WERI-Rb-1 (cell line): ENCODE measurements around the gene PCDHB14.
"Not testable (repeated sequence)": the region's sequence is repeated elsewhere in the genome, so short reads cannot be mapped to it uniquely, and the experiment has no call there.

Experiments
- DNase-seq: peaks from one replicate; pipeline ENCODE4 v3.0.0-alpha.2; 2020
- H3K27ac ChIP-seq: fragments of 250-450 bp; sonication (Bioruptor Pico); 2 replicates; pipeline ENCODE4 v1.5.1; 2020; ENCODE audit warnings: mild to moderate bottlenecking, moderate library complexity
- H3K27me3 ChIP-seq: fragments of 250-450 bp; sonication (Bioruptor Pico); 2 replicates; pipeline ENCODE4 v1.5.1; 2021; ENCODE audit warnings: mild to moderate bottlenecking, low read depth, moderate library complexity; ENCODE audit not compliant: insufficient read depth, severe bottlenecking
- H3K36me3 ChIP-seq: fragments of 250-450 bp; sonication (Bioruptor Pico); 2 replicates; pipeline ENCODE4 v1.5.1; 2020; ENCODE audit warnings: mild to moderate bottlenecking, moderate library complexity
- H3K4me3 ChIP-seq: 2 replicates; pipeline ENCODE4 v1.5.1; 2011; ENCODE audit warnings: low read depth, mild to moderate bottlenecking, control low read depth, low read length
- H3K9me3 ChIP-seq: fragments of 250-450 bp; sonication (Bioruptor Pico); 2 replicates; pipeline ENCODE4 v1.5.1; 2021; ENCODE audit warnings: mild to moderate bottlenecking, moderate library complexity; ENCODE audit not compliant: severe bottlenecking
- CTCF ChIP-seq: IDR thresholded peaks from 2 replicates; pipeline ENCODE4 v1.5.1; 2011; ENCODE audit warnings: low read depth, mild to moderate bottlenecking, control low read depth, inconsistent platforms, low read length

The PCDHB14 gene

GRCh38 chr5:141224844-141225243, 1.7 kb downstream of the PCDHB14 start:
- not testable (repeated sequence) for H3K4me3 ChIP-seq, H3K27ac ChIP-seq, H3K27me3 ChIP-seq, H3K9me3 ChIP-seq, H3K36me3 ChIP-seq, DNase-seq

GRCh38 chr5:141225421-141225820, 2.3 kb downstream of the PCDHB14 start:
- H3K27ac ChIP-seq, H3K27me3 ChIP-seq, H3K9me3 ChIP-seq, DNase-seq, H3K4me3 ChIP-seq, H3K36me3 ChIP-seq: not testable (repeated sequence)

DNA sequence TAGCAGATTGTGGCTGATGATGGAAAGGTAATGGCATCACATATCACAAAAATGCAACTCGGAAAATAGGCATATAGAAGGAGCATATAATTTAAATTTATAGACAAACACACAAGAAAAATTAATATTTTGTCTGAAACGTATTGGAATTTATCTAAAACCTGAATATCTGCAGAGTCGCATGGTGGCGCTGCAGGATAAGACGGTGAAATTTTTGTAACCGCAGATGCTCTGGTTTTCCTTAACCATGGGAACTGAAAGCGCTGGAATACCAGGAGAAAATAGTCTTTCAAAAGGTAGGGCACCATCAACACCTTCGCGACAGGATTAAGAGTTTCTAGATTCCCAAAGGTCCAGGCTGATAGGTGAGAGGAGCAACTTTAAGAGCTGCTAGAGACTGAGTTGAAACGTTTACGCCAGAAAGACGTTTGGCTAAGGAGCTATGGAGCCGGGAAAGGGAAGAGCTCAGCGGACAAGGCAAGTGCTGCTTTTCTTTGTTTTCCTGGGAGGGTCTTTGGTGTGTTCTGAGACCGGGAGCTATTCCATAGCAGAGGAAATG, 11.0 kb downstream of the PCDHB14 start:
- no peak overlapping the region for H3K27ac ChIP-seq
- no peaks in the 10 kb centered on the region for H3K36me3 ChIP-seq
- no peaks in the 10 kb centered on the region for H3K27me3 ChIP-seq
- H3K4me3 ChIP-seq: peak overlapping the region; percentile 19; the same call in 1 of the 2 replicates
- TF ChIP-seq CTCF: peak; percentile 22; the same call in 1 of the 2 replicates
- DNase-seq: no peak
- H3K9me3 ChIP-seq: peaks cover 6% of the 10 kb centered on the region

DNA sequence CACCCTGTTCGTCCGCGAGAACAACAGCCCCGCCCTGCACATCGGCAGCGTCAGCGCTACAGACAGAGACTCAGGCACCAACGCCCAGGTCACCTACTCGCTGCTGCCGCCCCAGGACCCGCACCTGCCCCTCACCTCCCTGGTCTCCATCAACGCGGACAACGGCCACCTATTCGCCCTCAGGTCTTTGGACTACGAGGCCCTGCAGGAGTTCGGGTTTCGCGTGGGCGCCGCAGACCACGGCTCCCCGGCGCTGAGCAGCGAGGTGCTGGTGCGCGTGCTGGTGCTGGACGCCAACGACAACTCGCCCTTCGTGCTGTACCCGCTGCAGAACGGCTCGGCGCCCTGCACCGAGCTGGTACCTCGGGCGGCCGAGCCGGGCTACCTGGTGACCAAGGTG, 12.8 kb downstream of the PCDHB14 start:
- not testable (repeated sequence) for DNase-seq, H3K36me3 ChIP-seq

DNA sequence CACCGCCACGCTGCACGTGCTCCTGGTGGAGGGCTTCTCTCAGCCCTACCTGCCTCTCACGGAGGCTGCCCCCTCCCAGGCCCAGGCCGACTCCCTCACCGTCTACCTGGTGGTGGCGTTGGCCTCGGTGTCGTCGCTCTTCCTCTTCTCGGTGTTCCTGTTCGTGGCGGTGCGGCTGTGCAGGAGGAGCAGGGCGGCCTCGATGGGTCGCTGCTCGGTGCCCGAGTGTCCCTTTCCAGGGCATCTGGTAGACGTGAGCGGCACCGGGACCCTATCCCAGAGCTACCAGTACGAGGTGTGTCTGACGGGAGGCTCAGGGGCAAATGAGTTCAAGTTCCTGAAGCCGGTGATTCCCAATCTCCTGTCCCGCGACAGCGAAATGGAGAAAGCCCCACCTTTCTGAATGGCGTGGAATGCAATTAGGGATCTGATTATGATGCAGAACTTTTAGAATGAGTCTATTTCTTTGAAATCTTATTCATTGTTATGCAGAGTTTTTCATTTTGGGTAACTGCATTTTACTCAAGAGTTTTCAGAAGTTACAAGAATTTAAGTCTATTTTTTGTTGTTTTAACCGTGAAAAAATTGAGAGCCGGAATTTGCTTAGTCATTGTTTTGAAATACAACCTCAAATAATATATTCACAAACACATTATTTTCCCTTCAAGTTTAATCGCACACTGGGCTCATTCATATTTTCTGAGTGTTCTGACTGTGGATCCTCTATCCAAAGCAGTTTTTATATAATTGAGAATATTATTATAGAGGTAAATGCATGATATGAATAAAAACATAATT, 13.6 kb downstream of the PCDHB14 start:
- H3K27ac ChIP-seq: no peak overlapping the region
- TF ChIP-seq CTCF: no peak

More for the DNA sequence above, 12.8 kb downstream of the PCDHB14 start:
- H3K27ac ChIP-seq, H3K4me3 ChIP-seq, H3K9me3 ChIP-seq, H3K27me3 ChIP-seq: not testable (repeated sequence)

DNA sequence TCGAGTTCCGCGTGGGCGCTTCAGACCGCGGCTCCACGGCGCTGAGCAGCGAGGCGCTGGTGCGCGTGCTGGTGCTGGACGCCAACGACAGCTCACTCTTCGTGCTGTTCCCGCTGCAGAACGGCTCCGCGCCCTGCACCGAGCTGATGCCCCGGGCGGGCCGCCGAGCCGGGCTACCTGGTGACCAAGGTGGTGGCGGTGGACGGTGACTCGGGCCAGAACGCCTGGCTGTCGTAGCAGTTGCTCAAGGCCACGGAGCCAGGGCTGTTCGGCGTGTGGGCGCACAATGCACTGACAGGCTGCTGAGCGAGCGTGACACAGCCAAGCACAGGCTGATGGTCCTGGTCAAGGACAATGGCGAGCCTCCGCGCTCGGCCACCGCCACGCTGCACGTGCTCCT, 18.4 kb downstream of the PCDHB14 start:
- Histone ChIP-seq H3K4me3 (no peak overlapping the region), H3K27me3 (no peaks in the 10 kb centered on the region), H3K9me3 (peaks cover 14% of the 10 kb centered on the region), H3K36me3 (no peaks in the 10 kb centered on the region), H3K27ac (no peak overlapping the region)
- no peak for TF ChIP-seq CTCF
- no peak for DNase-seq

More for the DNA sequence above, 13.6 kb downstream of the PCDHB14 start:
- H3K4me3 ChIP-seq: no peak overlapping the region
- H3K9me3 ChIP-seq: peaks cover 14% of the 10 kb centered on the region
- H3K27me3 ChIP-seq: no peaks in the 10 kb centered on the region
- H3K36me3 ChIP-seq: no peaks in the 10 kb centered on the region
- no peak for DNase-seq

GRCh38 chr5:141245250-141245717, 22.1 kb downstream of the PCDHB14 start, which contains the start of gene PCDHB15:
PCDHB15 (plus strand) TSS chr5:141245395; CDS start chr5:141245579, 184 bp downstream.
- Histone ChIP-seq H3K9me3 (peaks cover 14% of the 10 kb centered on the region), H3K36me3 (no peaks in the 10 kb centered on the region), H3K4me3 (no peak within 1 kb of the TSS), H3K27ac (no peak within 1 kb of the TSS), H3K27me3 (no peaks in the 10 kb centered on the region)
- DNase-seq: no peak
- no peak for TF ChIP-seq CTCF

DNA sequence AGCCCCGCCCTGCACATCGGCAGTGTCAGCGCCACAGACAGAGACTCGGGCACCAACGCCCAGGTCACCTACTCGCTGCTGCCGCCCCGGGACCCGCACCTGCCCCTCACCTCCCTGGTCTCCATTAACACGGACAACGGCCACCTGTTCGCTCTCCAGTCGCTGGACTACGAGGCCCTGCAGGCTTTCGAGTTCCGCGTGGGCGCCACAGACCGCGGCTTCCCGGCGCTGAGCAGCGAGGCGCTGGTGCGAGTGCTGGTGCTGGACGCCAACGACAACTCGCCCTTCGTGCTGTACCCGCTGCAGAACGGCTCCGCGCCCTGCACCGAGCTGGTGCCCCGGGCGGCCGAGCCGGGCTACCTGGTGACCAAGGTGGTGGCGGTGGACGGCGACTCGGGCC, 23.8 kb downstream of the PCDHB14 start:
- H3K27ac ChIP-seq, H3K36me3 ChIP-seq, H3K27me3 ChIP-seq, H3K9me3 ChIP-seq, DNase-seq, H3K4me3 ChIP-seq: not testable (repeated sequence)

- not testable (repeated sequence) for H3K27me3 ChIP-seq, H3K27ac ChIP-seq, H3K9me3 ChIP-seq, DNase-seq, H3K36me3 ChIP-seq, H3K4me3 ChIP-seq
Observed at GRCh38 chr5:141247434-141247833, 24.3 kb downstream of the PCDHB14 start.
